ENCODE data around the gene SPRYD3. TPM values are rescaled to one million over a fixed set of nuclear protein-coding genes. Genes with fewer than 3 reads are reported as not detected.

Gene SPRYD3
- total and polyA plus RNA-seq, 12 donors = 16.4 to 74.6 (median 43.1) TPM

GRCh38 chr12:53102883-53103807 is 24.0 kb upstream of the SPRYD3 start, which contains the start of gene SOAT2:
TSS of gene SOAT2 (plus strand) at chr12:53103486. CDS start at chr12:53103578, 92 bp downstream.
- H3K4me3 ChIP-seq = no peak within 1 kb of the TSS
- H3K4me1 ChIP-seq (replicated peaks in 1 of 2) = peaks cover 0 to 19% of the 10 kb centered on the region in 2 donors
- WGBS, 4 donors = 83 to 93% (median 85%) methylated on average over 7 to 23 of the region's 23 CpGs
- H3K9me3 ChIP-seq (replicated peaks in 1 of 3) = no peaks in the 10 kb centered on the region
- no peaks in the 10 kb centered on the region for H3K36me3 ChIP-seq (replicated peaks in 1 of 2)
- H3K27ac ChIP-seq = peak within 1 kb of the TSS in 1 of 5 donors; percentile 40
- intact Hi-C loops (cut with DNase I) = no loop called here
- H3K27me3 ChIP-seq = no peaks in the 10 kb centered on the region
- peak in 1 of 7 donors; percentile 49 for DNase-seq
- TF ChIP-seq CTCF (IDR thresholded peaks at IDR 0.05) = no peak
- no peak for TF ChIP-seq POLR2A (IDR thresholded peaks at IDR 0.05)

DNA sequence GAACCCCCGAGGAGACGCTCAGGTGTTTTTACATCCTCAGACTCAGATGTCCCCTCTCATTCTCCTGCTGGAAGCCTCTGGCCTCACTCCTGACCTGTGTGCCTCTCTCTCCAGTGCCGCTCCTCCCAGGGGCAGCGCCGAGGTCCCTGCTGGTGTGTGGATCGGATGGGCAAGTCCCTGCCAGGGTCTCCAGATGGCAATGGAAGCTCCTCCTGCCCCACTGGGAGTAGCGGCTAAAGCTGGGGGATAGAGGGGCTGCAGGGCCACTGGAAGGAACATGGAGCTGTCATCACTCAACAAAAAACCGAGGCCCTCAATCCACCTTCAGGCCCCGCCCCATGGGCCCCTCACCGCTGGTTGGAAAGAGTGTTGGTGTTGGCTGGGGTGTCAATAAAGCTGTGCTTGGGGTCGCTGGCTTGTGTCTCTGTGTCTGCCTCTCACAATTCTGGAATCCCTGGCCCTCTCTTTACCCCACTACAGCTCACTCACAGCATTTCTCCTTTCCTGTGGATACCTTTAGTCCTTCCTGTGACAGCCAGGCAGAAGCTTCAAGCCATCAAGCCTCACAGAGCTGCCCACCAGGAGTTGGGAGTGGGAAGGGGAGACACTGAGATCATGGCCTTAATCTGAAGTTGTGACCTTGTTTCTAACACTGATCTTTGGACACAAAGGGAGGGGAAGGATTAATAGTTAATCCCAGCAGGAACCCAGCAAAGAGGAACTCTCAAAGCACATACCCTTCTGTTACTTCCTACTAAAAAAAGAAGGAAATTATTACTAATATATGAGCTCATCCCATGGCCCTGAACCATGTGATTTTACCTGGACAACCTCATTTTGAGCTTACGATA is 23.0 kb upstream of the SPRYD3 start:
- intact Hi-C loops (cut with DNase I) = no loop called here
- peaks cover 0 to 29% of the 10 kb centered on the region in 2 donors for H3K4me1 ChIP-seq (replicated peaks in 1 of 2)
- peak in 1 of 7 donors; percentile 48 for DNase-seq
- H3K27ac ChIP-seq = no peak overlapping the region
- no peak overlapping the region for H3K4me3 ChIP-seq
- no peaks in the 10 kb centered on the region for H3K27me3 ChIP-seq
- TF ChIP-seq CTCF (IDR thresholded peaks at IDR 0.05) (no peak), POLR2A (IDR thresholded peaks at IDR 0.05) (no peak)
- H3K9me3 ChIP-seq (replicated peaks in 1 of 3) = no peaks in the 10 kb centered on the region
- no peaks in the 10 kb centered on the region for H3K36me3 ChIP-seq (replicated peaks in 1 of 2)
- 80 to 88% (median 82%) methylated on average over 9 to 12 of the region's 12 CpGs for WGBS, 4 donors

- Histone ChIP-seq H3K9me3 (replicated peaks in 1 of 3) (no peaks in the 10 kb centered on the region), H3K4me3 (no peak overlapping the region), H3K27me3 (no peaks in the 10 kb centered on the region), H3K4me1 (replicated peaks in 1 of 2) (peaks cover 0 to 33% of the 10 kb centered on the region in 2 donors), H3K27ac (no peak overlapping the region), H3K36me3 (replicated peaks in 1 of 2) (no peaks in the 10 kb centered on the region)
- WGBS, 4 donors = 80 to 89% (median 82%) methylated on average over 6 to 7 of the region's 7 CpGs
- TF ChIP-seq POLR2A (IDR thresholded peaks at IDR 0.05) (no peak), CTCF (IDR thresholded peaks at IDR 0.05) (no peak)
- intact Hi-C loops (cut with DNase I) = no loop called here
- peak in 1 of 7 donors; percentile 31 for DNase-seq
Observed at GRCh38 chr12:53101266-53101665, 22.1 kb upstream of the SPRYD3 start.
